Measurements from ENCODE around the gene OR4D2. TPM values are rescaled to one million over a fixed set of nuclear protein-coding genes. Genes with fewer than 3 reads are reported as not detected.

OR4D2 gene
- total RNA-seq, 1 donor from 2014 or later = not detected

DNA sequence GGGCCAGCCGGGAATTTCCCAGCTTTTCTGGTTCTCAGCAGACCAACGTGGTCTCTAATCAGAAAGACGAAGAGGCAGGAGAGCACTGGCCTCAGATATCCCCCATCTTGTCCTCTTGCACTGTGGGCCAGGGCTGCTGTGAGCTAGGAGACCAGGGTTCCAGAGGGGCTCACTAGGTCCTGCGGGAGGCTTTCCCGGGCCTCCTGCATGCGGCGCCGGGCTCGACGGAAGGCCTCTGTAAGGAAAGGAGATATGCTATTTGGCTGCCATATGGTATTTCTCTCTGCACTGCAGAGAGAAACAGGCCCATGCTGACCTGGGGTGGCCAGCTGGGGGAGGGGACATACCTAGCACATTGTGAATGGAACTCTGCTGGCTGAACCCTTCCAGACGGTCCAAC lies 39.2 kb downstream of the OR4D2 start:
- peaks cover 31% of the 10 kb centered on the region for H3K36me3 ChIP-seq
- H3K9me3 ChIP-seq = no peaks in the 10 kb centered on the region
- TF ChIP-seq, protein P1, sequence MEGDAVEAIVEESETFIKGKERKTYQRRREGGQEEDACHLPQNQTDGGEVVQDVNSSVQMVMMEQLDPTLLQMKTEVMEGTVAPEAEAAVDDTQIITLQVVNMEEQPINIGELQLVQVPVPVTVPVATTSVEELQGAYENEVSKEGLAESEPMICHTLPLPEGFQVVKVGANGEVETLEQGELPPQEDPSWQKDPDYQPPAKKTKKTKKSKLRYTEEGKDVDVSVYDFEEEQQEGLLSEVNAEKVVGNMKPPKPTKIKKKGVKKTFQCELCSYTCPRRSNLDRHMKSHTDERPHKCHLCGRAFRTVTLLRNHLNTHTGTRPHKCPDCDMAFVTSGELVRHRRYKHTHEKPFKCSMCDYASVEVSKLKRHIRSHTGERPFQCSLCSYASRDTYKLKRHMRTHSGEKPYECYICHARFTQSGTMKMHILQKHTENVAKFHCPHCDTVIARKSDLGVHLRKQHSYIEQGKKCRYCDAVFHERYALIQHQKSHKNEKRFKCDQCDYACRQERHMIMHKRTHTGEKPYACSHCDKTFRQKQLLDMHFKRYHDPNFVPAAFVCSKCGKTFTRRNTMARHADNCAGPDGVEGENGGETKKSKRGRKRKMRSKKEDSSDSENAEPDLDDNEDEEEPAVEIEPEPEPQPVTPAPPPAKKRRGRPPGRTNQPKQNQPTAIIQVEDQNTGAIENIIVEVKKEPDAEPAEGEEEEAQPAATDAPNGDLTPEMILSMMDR (IDR thresholded peaks at IDR 0.05) = no peak
- no peak overlapping the region for H3K4me3 ChIP-seq
- H3K27me3 ChIP-seq (ENCODE audit: low read depth) = no peaks in the 10 kb centered on the region
- H3K27ac ChIP-seq = no peak overlapping the region
- intact Hi-C loops (cut with DNase I) = no loop called here
- ATAC-seq (no peak), DNase-seq (no peak)
- no peaks in the 10 kb centered on the region for H3K4me1 ChIP-seq

DNA sequence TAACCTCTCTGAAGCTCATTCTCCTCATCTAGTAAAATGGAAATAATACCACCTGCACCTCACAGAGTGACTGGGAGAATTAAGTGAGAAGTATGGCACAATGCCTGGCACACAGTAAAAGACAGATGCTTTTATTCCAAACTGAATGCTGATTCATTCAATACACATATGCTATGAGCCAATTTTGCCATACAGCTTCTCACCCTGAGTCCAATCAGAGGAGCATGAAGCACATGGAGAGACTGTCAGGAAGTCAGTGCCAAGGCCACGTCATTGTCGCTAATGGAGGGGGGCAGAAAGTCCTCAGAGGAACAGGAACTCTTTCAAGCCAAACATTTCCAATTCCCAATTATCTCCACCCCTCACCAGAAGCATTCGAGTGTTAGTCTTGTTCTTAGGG lies 40.7 kb downstream of the OR4D2 start:
- no peaks in the 10 kb centered on the region for H3K4me1 ChIP-seq
- DNase-seq (no peak), ATAC-seq (no peak)
- intact Hi-C loops (cut with DNase I) = no loop called here
- H3K9me3 ChIP-seq = no peaks in the 10 kb centered on the region
- H3K27ac ChIP-seq = no peak overlapping the region
- TF ChIP-seq, protein P1 (IDR thresholded peaks at IDR 0.05) = no peak
- peaks cover 46% of the 10 kb centered on the region for H3K36me3 ChIP-seq
- no peak overlapping the region for H3K4me3 ChIP-seq
- no peaks in the 10 kb centered on the region for H3K27me3 ChIP-seq (ENCODE audit: low read depth)

DNA sequence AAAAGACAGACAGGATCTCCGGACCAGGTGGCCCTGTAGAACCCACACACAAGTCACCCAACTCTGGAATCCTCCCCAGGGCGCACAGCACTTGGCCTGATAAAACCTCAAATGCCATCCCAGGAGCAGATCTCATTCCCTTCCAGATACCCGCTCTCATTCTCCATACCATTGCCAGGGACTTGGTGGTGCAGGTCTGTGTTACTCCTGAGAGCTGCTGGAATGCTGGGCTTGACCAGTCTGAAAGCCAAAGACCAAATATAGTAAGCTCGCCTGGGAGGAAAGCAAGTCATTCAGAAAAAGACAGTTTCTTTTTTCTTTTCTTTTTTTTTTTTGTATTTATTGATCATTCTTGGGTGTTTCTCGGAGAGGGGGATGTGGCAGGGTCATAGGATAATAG lies 41.6 kb downstream of the OR4D2 start:
- H3K27ac ChIP-seq = peak overlapping the region; percentile 24
- intact Hi-C loops (cut with DNase I) = no loop called here
- no peaks in the 10 kb centered on the region for H3K9me3 ChIP-seq
- no peak for DNase-seq
- peaks cover 55% of the 10 kb centered on the region for H3K36me3 ChIP-seq
- H3K27me3 ChIP-seq (ENCODE audit: low read depth) = no peaks in the 10 kb centered on the region
- H3K4me3 ChIP-seq = no peak overlapping the region
- no peaks in the 10 kb centered on the region for H3K4me1 ChIP-seq
- TF ChIP-seq, protein P1 (IDR thresholded peaks at IDR 0.05) = no peak
- ATAC-seq = peak in 1 of 2 donors; percentile 69

DNA sequence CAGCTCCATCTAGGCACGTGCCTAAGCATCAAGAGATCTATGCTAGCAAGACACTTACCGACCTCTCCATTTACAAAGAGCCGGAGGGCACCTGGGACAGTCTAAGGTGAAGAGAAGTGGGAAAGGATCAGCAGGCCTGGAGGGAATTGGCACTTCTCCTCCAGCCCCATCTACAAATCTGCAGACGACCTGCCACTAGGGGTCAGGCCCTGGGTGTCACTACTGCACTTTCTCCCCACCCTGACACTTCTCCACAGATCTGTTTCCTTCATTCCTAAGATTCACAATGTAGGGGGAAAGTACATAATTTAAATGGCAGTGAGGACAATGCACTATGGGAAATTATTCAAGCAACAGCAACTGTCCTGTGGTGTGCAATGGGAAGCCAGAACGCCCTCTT lies 44.1 kb downstream of the OR4D2 start:
- DNase-seq = no peak
- Histone ChIP-seq H3K4me1 (no peaks in the 10 kb centered on the region), H3K4me3 (no peak overlapping the region), H3K27me3 (ENCODE audit: low read depth) (no peaks in the 10 kb centered on the region), H3K36me3 (peaks cover 75% of the 10 kb centered on the region), H3K9me3 (no peaks in the 10 kb centered on the region), H3K27ac (no peak overlapping the region)
- ATAC-seq = no peak
- intact Hi-C loops (cut with DNase I) = no loop called here
- TF ChIP-seq, protein P1 (IDR thresholded peaks at IDR 0.05) = no peak

DNA sequence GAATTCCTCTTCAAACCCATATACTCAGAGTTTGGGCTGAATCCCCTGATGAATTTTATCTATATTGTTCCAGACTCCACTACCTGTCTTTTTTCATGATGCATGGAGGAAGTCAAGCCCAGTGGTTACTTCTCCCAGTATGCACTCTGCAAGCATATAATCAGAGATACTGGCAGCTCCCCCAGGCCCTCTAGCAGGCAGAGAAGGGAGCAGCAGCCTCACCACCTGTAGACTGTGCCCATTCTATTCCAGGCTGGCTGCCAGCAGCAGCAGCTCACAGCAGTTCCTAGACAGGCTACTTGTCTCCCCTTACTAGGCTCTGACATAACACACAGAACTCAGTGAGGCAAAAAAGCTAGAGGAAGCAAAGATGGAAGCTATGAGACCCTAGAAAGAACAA lies 48.9 kb downstream of the OR4D2 start:
- TF ChIP-seq, protein P1 (IDR thresholded peaks at IDR 0.05) = no peak
- H3K9me3 ChIP-seq = no peaks in the 10 kb centered on the region
- peaks cover 9% of the 10 kb centered on the region for H3K4me1 ChIP-seq
- DNase-seq (no peak), ATAC-seq (no peak)
- H3K4me3 ChIP-seq = no peak overlapping the region
- no peak overlapping the region for H3K27ac ChIP-seq
- intact Hi-C loops (cut with DNase I) = no loop called here
- H3K27me3 ChIP-seq (ENCODE audit: low read depth) = no peaks in the 10 kb centered on the region
- peaks cover 59% of the 10 kb centered on the region for H3K36me3 ChIP-seq

DNA sequence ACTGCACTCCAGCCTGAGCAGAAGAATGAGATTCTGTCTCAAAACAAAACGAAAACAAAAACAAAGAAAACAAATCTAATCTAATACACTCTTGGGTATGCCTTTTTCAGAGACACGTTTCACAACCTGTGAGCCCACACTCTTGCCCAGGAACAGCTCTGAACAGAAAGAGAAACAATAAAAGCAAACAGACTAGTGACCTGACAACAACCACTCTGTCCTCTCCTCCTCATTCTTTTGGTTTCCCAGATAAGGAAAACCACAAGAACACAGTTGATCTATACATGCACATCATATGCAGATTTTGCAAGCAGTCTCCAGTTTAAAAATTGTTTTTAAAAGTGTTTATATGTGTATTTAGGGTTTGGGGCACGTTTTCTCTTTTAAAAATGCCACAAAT lies 51.0 kb downstream of the OR4D2 start:
- Histone ChIP-seq H3K4me1 (peaks cover 9% of the 10 kb centered on the region), H3K4me3 (no peak overlapping the region), H3K27ac (no peak overlapping the region), H3K9me3 (no peaks in the 10 kb centered on the region), H3K27me3 (ENCODE audit: low read depth) (no peaks in the 10 kb centered on the region), H3K36me3 (peaks cover 38% of the 10 kb centered on the region)
- ATAC-seq = no peak
- DNase-seq = no peak
- intact Hi-C loops (cut with DNase I) = no loop called here
- TF ChIP-seq, protein P1 (IDR thresholded peaks at IDR 0.05) = no peak

Data from lower lobe of right lung (tissue), 2 donors.